IMR-90 (cell line): Measurements from ENCODE around the gene TTYH3. TPM values are rescaled to one million over a fixed set of nuclear protein-coding genes. Genes with fewer than 3 reads are reported as not detected.
"Not testable (repeated sequence)": the region's sequence is repeated elsewhere in the genome, so short reads cannot be mapped to it uniquely, and the experiment has no call there.

Experiments used
- ATAC-seq: fragments of 200-7000 bp; cut with Tn5 transposase; 2 replicates; pipeline ENCODE4 v1.9.1; 2020; ENCODE audit warnings: low read depth, mild to moderate bottlenecking, moderate library complexity
- BruUV-seq: library from RNA; stranded (reverse); fragments of 400-500 nt; replicated peaks from 2 replicates; lab custom pipeline; 2021; lab: Mats Ljungman, UMichigan
- CTCF ChIA-PET: fragments of 300-600 bp; formaldehyde crosslinking; extraction: SDS; loops from one replicate; lab custom pipeline; 2021; ENCODE audit warnings: antibody characterized with exemption; lab: Yijun Ruan, JAX
- POLR2A ChIA-PET: fragments of 300-600 bp; sonication (Branson Sonifier 250); formaldehyde crosslinking; loops from one replicate; lab custom pipeline; 2022; ENCODE audit warnings: antibody characterized with exemption; ENCODE audit not compliant: unreplicated experiment; lab: Charles Lee
- DNase-seq: peaks from one replicate; pipeline ENCODE4 v3.0.0; 2013
- H2AFZ ChIP-seq: replicated peaks from 2 replicates; pipeline ENCODE3; 2013; ENCODE audit warnings: low read length, mild to moderate bottlenecking; ENCODE audit not compliant: poor library complexity
- H2AK5ac ChIP-seq: 2 replicates; pipeline ENCODE4 v1.6.1; 2013; ENCODE audit warnings: low read depth, low read length, inconsistent platforms
- H2AK9ac ChIP-seq: replicated peaks from 2 replicates; pipeline ENCODE3; 2013; ENCODE audit warnings: mild to moderate bottlenecking, low read depth, low read length, moderate library complexity; ENCODE audit not compliant: poor library complexity
- H2BK120ac ChIP-seq: 2 replicates; pipeline ENCODE4 v1.6.1; 2013; ENCODE audit warnings: low read depth, low read length, inconsistent platforms
- H2BK15ac ChIP-seq: 3 replicates; pipeline ENCODE4 v1.6.1; 2013; ENCODE audit warnings: low read depth, low read length, inconsistent platforms
- H2BK20ac ChIP-seq: 2 replicates; pipeline ENCODE4 v1.6.1; 2013; ENCODE audit warnings: low read depth, mild to moderate bottlenecking, inconsistent platforms, low read length, moderate library complexity
- H2BK5ac ChIP-seq: 2 replicates; pipeline ENCODE4 v1.6.1; 2013; ENCODE audit warnings: mild to moderate bottlenecking, low read depth, low read length, inconsistent platforms; ENCODE audit not compliant: poor library complexity, severe bottlenecking
- H3K14ac ChIP-seq: replicated peaks from 2 replicates; pipeline ENCODE4 v1.6.1; 2013; ENCODE audit warnings: low read depth, low read length, inconsistent platforms
- H3K18ac ChIP-seq: 2 replicates; pipeline ENCODE4 v1.6.1; 2013; ENCODE audit warnings: low read depth, low read length, control low read depth
- H3K23ac ChIP-seq: 2 replicates; pipeline ENCODE4 v1.6.1; 2013; ENCODE audit warnings: low read depth, low read length, inconsistent platforms
- H3K27ac ChIP-seq: 2 replicates; pipeline ENCODE4 v1.5.1; 2013; ENCODE audit warnings: mild to moderate bottlenecking, control low read depth, low read length; ENCODE audit not compliant: insufficient read depth
- H3K27me3 ChIP-seq: 2 replicates; pipeline ENCODE4 v1.6.1; 2013; ENCODE audit warnings: low read length; ENCODE audit not compliant: control insufficient read depth, insufficient read depth
- H3K36me3 ChIP-seq: 2 replicates; pipeline ENCODE4 v1.6.1; 2013; ENCODE audit warnings: low read length, mixed read lengths; ENCODE audit not compliant: control insufficient read depth, insufficient read depth
- H3K4ac ChIP-seq: 2 replicates; pipeline ENCODE4 v1.6.1; 2013; ENCODE audit warnings: low read depth, low read length, inconsistent platforms
- H3K4me1 ChIP-seq: 2 replicates; pipeline ENCODE4 v1.6.1; 2013; ENCODE audit warnings: low read length, mixed read lengths; ENCODE audit not compliant: control insufficient read depth, insufficient read depth
- H3K4me2 ChIP-seq: 2 replicates; pipeline ENCODE4 v1.6.1; 2013; ENCODE audit warnings: low read depth, mild to moderate bottlenecking, control low read depth, low read length, moderate library complexity
- H3K4me3 ChIP-seq: 2 replicates; pipeline ENCODE4 v1.5.1; 2013; ENCODE audit warnings: low read depth, mild to moderate bottlenecking, control low read depth, low read length, moderate library complexity; ENCODE audit not compliant: insufficient read depth
- H3K56ac ChIP-seq: 2 replicates; pipeline ENCODE4 v1.6.1; 2013; ENCODE audit warnings: low read length, inconsistent platforms; ENCODE audit not compliant: insufficient read depth; ENCODE audit errors: extremely low read depth
- H3K79me1 ChIP-seq, 2 experiments: 2 replicates each; pipeline ENCODE4 v1.6.1; 2013; ENCODE audit warnings: low read length in 2 of 2, inconsistent platforms in 1 of 2, low read depth in 1 of 2
- H3K9ac ChIP-seq: 2 replicates; pipeline ENCODE4 v1.6.1; 2013; ENCODE audit warnings: low read depth, low read length, control low read depth
- H3K9me1 ChIP-seq: 2 replicates; pipeline ENCODE4 v1.6.1; 2013; ENCODE audit warnings: low read length, inconsistent platforms; ENCODE audit not compliant: insufficient read depth
- H3K9me3 ChIP-seq: 2 replicates; pipeline ENCODE4 v1.6.1; 2013; ENCODE audit warnings: low read length; ENCODE audit not compliant: control insufficient read depth, insufficient read depth
- H4K20me1 ChIP-seq: 2 replicates; pipeline ENCODE4 v1.6.1; 2013; ENCODE audit warnings: low read length, inconsistent platforms; ENCODE audit not compliant: insufficient read depth
- H4K5ac ChIP-seq: 2 replicates; pipeline ENCODE4 v1.6.1; 2013; ENCODE audit warnings: mild to moderate bottlenecking, low read depth, low read length, control low read depth
- H4K8ac ChIP-seq, 2 experiments: 2 replicates each; pipeline ENCODE4 v1.6.1; 2013; ENCODE audit warnings: low read depth in 2 of 2, low read length in 2 of 2, control low read depth in 1 of 2, inconsistent platforms in 1 of 2
- H4K91ac ChIP-seq: 2 replicates; pipeline ENCODE4 v1.6.1; 2013; ENCODE audit warnings: low read depth, low read length, inconsistent platforms; ENCODE audit not compliant: insufficient read depth
- ELK1 ChIP-seq: fragments of 150-350 bp; IDR thresholded peaks from 2 replicates; pipeline ENCODE4 v1.6.1; 2016; ENCODE audit warnings: low read depth, mild to moderate bottlenecking, low read length, moderate library complexity, borderline replicate concordance
- RAD21 ChIP-seq: IDR thresholded peaks from 2 replicates; pipeline ENCODE4 v1.6.1; 2012; ENCODE audit warnings: low read length, improper control_type of control experiment
- WGBS, 2 experiments: methylation state at CpG; one replicate each; pipeline versions ENCODE4 v1.1.5 to v1.1.7; 2013; ENCODE audit warnings: missing lambda C conversion rate in 2 of 2; ENCODE audit not compliant: insufficient read length in 1 of 2; ENCODE audit errors: extremely low coverage in 2 of 2; 5-methylcytosine and 5-hydroxymethylcytosine counted together
- dilution Hi-C: fragments of 300-500 bp; cut with HindIII; formaldehyde crosslinking; loops from one replicate; pipeline ENCODE4 v1.14.3; 2018; ENCODE audit warnings: low sequenced_read_pairs; ENCODE audit not compliant: unreplicated experiment
- in situ Hi-C: fragments of 300-500 bp; cut with MboI; formaldehyde crosslinking; loops from 3 replicates; pipeline ENCODE4 v1.14.3; 2019; ENCODE audit warnings: low sequenced_read_pairs, inconsistent platforms, mixed read lengths
- intact Hi-C: fragments of 100-400 bp; cut with micrococcal nuclease; formaldehyde crosslinking; loops from 2 replicates; pipeline ENCODE4 v1.10.0; 2022
- polyA plus RNA-seq, 3 experiments: library from polyadenylated mRNA; depleted of rRNA; stranded (reverse); fragments of >200 nt; gene quantifications; 2 replicates each; pipeline ENCODE4 v1.2.3, GENCODE V29; 2012; ENCODE audit warnings: low replicate concordance in 1 of 3
- total RNA-seq: library from RNA; depleted of rRNA; stranded (reverse); fragments of >200 nt; gene quantifications from 2 replicates; pipeline ENCODE4 v1.2.3, GENCODE V29; 2012

The TTYH3 gene
- total and polyA plus RNA-seq, 2 of the 4 experiments (the other 2 are of a cell fraction), result 5.6 to 82.6 TPM

GRCh38 chr7:2692543-2692942 is 60.8 kb downstream of the TTYH3 start:
- Histone ChIP-seq H3K4me2 (no peak overlapping the region), H4K5ac (no peak overlapping the region), H3K18ac (no peak overlapping the region), H3K4me3 (no peak overlapping the region), H3K27ac (no peak overlapping the region), H3K4me1 (peaks cover 4% of the 10 kb centered on the region), H2AFZ (no peak overlapping the region), H3K36me3 (no peaks in the 10 kb centered on the region), H2BK5ac (no peak overlapping the region), H3K14ac (no peak overlapping the region), H2AK5ac (no peak overlapping the region), H3K9me3 (no peaks in the 10 kb centered on the region), H3K4ac (no peak overlapping the region), H3K23ac (no peak overlapping the region), H3K9ac (no peak overlapping the region), H3K79me1 (no peaks in the 10 kb centered on the region), H4K20me1 (no peaks in the 10 kb centered on the region), H3K27me3 (peaks cover 9% of the 10 kb centered on the region; the same call in 1 of the 2 replicates), H3K56ac (no peak overlapping the region), H2BK120ac (no peak overlapping the region), H2BK15ac (no peak overlapping the region), H3K9me1 (no peaks in the 10 kb centered on the region), H4K8ac (no peak overlapping the region), H4K91ac (no peak overlapping the region), H2AK9ac (no peak overlapping the region), H2BK20ac (no peak overlapping the region)
- DNase-seq (no peak), ATAC-seq (no peak)
- POLR2A ChIA-PET, result no interaction called here
- CTCF ChIA-PET, result interaction anchor here (1.2 to 1.6 kb wide), 2 partner anchors 22 to 46 kb away, joined by 3 to 8 read pairs; no protein-coding TSS in a partner anchor
- in situ Hi-C loops, result loop anchor here (25.0 kb wide), 1 partner anchor 470 kb away; no protein-coding TSS in a partner anchor
- 85% methylated on average over 4 of the region's 14 CpGs; no CpG with 5 or more reads in 1 of the 2 experiments for WGBS, 2 experiments
- no TSS peak for BruUV-seq
- intact Hi-C loops, result no loop called here
- dilution Hi-C loops, result no loop called here
- no peak for TF ChIP-seq ELK1
- TF ChIP-seq RAD21, result no peak

GRCh38 chr7:2693420-2694121 is 61.8 kb downstream of the TTYH3 start:
- H2BK120ac ChIP-seq, H4K5ac ChIP-seq, H3K27ac ChIP-seq, intact Hi-C loops, H2AK9ac ChIP-seq, H2AFZ ChIP-seq, H3K9me3 ChIP-seq, H3K9ac ChIP-seq, H2BK5ac ChIP-seq, H3K4me3 ChIP-seq, H2AK5ac ChIP-seq, ATAC-seq, H3K79me1 ChIP-seq, dilution Hi-C loops, H3K23ac ChIP-seq, H3K4ac ChIP-seq, H3K18ac ChIP-seq, DNase-seq, H4K91ac ChIP-seq, H3K36me3 ChIP-seq, H3K56ac ChIP-seq, H2BK20ac ChIP-seq, BruUV-seq, H3K9me1 ChIP-seq, H4K8ac ChIP-seq, H4K20me1 ChIP-seq, H3K27me3 ChIP-seq, H3K14ac ChIP-seq, H3K4me2 ChIP-seq, H3K4me1 ChIP-seq, H2BK15ac ChIP-seq: not testable (repeated sequence)
- WGBS, 2 experiments, result 40% methylated on average over 1 of the region's 19 CpGs; no CpG with 5 or more reads in 1 of the 2 experiments
- CTCF ChIA-PET, result interaction anchor here (1.6 kb wide), 1 partner anchor 23 kb away, joined by 3 read pairs; no protein-coding TSS in a partner anchor
- POLR2A ChIA-PET, result interaction anchor here (0.6 kb wide), 1 partner anchor 103 kb away, joined by 3 read pairs; no protein-coding TSS in a partner anchor
- in situ Hi-C loops, result loop anchor here (25.0 kb wide), 1 partner anchor 469 kb away; no protein-coding TSS in a partner anchor
